IMR-90 (cell line): Measurements from ENCODE around the gene IL21R. TPM values are rescaled to one million over a fixed set of nuclear protein-coding genes. Genes with fewer than 3 reads are reported as not detected.

Experiments
- ELK1 ChIP-seq: fragments of 150-350 bp; IDR thresholded peaks from 2 replicates; pipeline ENCODE4 v1.6.1; 2016; ENCODE audit warnings: low read depth, mild to moderate bottlenecking, low read length, moderate library complexity, borderline replicate concordance
- MAZ ChIP-seq: IDR thresholded peaks from 2 replicates; pipeline ENCODE4 v1.6.1; 2012; ENCODE audit warnings: low read depth, mild to moderate bottlenecking, low read length, improper control_type of control experiment, moderate library complexity, borderline replicate concordance
- RCOR1 ChIP-seq: IDR thresholded peaks from 2 replicates; pipeline ENCODE4 v1.6.1; 2012; ENCODE audit warnings: mild to moderate bottlenecking, low read length, improper control_type of control experiment; ENCODE audit not compliant: insufficient replicate concordance
- SMC3 ChIP-seq: fragments of 150-350 bp; IDR thresholded peaks from 2 replicates; pipeline ENCODE4 v1.6.1; 2016; ENCODE audit warnings: low read depth, mild to moderate bottlenecking, antibody characterized with exemption, low read length, moderate library complexity
- polyA plus RNA-seq, 3 experiments: library from polyadenylated mRNA; depleted of rRNA; stranded (reverse); fragments of >200 nt; gene quantifications; 2 replicates each; pipeline ENCODE4 v1.2.3, GENCODE V29; 2012; ENCODE audit warnings: low replicate concordance in 1 of 3
- total RNA-seq: library from RNA; depleted of rRNA; stranded (reverse); fragments of >200 nt; gene quantifications from 2 replicates; pipeline ENCODE4 v1.2.3, GENCODE V29; 2012

Gene IL21R
- total and polyA plus RNA-seq, 2 of the 4 experiments (the other 2 are of a cell fraction): 0.72 to 0.97 TPM

DNA sequence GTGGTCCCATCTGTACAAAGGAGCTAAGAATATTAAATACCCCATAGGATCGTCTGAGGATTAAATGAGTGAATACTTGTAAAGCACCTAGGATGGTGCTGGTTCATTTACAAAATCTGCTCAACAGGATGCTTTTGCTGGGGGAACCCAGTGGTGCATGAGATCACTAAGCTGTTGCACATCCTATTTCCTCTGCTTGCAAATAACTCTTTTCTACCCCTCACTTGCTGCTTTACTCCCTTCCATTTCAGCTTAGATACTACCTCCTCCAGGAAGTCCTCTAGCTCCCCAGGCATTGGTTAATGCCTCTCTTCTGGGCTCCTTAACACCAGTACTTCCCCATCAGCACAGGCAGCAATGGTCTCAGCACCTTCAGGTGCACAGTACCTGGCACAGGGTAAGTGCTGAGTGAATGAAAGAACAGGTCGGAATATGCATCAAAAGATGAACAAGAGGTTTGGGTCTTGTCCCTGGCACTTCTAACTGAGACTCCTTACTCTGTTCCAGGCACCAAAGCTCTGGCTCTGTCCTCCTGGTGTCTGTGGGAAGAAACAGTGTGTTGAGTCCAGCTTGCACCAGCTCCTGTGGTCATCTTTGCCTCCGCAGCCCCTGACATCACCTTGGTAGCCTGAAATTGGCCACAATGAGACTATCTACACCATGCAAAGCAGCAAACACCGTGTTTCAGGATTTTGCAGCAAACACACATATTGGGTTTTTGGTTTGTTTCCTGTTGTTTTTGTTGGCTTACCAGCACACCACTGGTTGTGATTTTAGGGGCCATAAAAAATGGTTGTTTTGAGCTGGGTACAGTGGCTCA is 24.1 kb upstream of the IL21R start (continued):
- TF ChIP-seq MAZ (no peak), SMC3 (no peak), ELK1 (no peak), RCOR1 (no peak)
